Vagina (tissue), 2 donors: ENCODE results near the gene ZNF598. TPM values are rescaled to one million over a fixed set of nuclear protein-coding genes. Genes with fewer than 3 reads are reported as not detected.

ENCODE experiments used
- DNase-seq, 2 donors: peaks; one replicate each; pipeline ENCODE4 v3.0.0-alpha.2; 2017; ENCODE audit errors: extremely low spot score in 2 of 2
- H3K27ac ChIP-seq: fragments of 200-600 bp; sonication (generic); one replicate; pipeline ENCODE4 v1.5.1; 2019
- H3K27me3 ChIP-seq: fragments of 200-600 bp; sonication (generic); one replicate; pipeline ENCODE4 v1.5.1; 2019
- H3K36me3 ChIP-seq, 2 donors: fragments of 200-600 bp; sonication (generic); one replicate each; pipeline ENCODE4 v1.5.1; 2017 to 2019
- H3K4me1 ChIP-seq: fragments of 200-600 bp; sonication (generic); one replicate; pipeline ENCODE4 v1.5.1; 2019
- H3K4me3 ChIP-seq, 2 donors: fragments of 200-600 bp; sonication (generic); 1 replicate in 1 of 2; 2 replicates in 1 of 2; pipeline ENCODE4 v1.5.1; 2016 to 2019
- H3K9me3 ChIP-seq: fragments of 200-600 bp; sonication (generic); one replicate; pipeline ENCODE4 v1.5.1; 2019
- POLR2A ChIP-seq, 2 donors: fragments of 450-650 bp; IDR thresholded peaks; one replicate each; pipeline ENCODE4 v1.6.1; 2017; ENCODE audit warnings: antibody characterized with exemption in 2 of 2, mild to moderate bottlenecking in 2 of 2, moderate library complexity in 2 of 2
- POLR2AphosphoS5 ChIP-seq, 2 donors: sonication (generic); formaldehyde crosslinking; IDR thresholded peaks; one replicate each; pipeline ENCODE4 v1.9.0; 2017; ENCODE audit warnings: antibody characterized with exemption in 2 of 2, mild to moderate bottlenecking in 2 of 2, low read depth in 1 of 2; ENCODE audit not compliant: insufficient read depth in 1 of 2
- intact Hi-C: fragments of 100-400 bp; cut with DNase I; formaldehyde crosslinking; loops from one replicate; pipeline ENCODE4 v1.15.1; 2023
- total RNA-seq: library from RNA; depleted of rRNA; stranded (reverse); fragments of >200 nt; gene quantifications from one replicate; pipeline ENCODE4 v1.2.3, GENCODE V29; 2016
- TF ChIP-seq, protein P1 (sequence below), 3 experiments: fragments of 450-650 bp in 2 of 3; fragments of 200-600 bp in 1 of 3; sonication (generic) in 1 of 3; IDR thresholded peaks; one replicate each; pipeline ENCODE4 v1.5.1; 2017 to 2019; ENCODE audit warnings: antibody characterized with exemption in 3 of 3, mild to moderate bottlenecking in 2 of 3, moderate library complexity in 2 of 3

Gene ZNF598
- total RNA-seq, 1 donor from 2014 or later, result 51.8 TPM

GRCh38 chr16:2023092-2024031 lies 13.7 kb upstream of the ZNF598 start:
- Histone ChIP-seq H3K27me3 (peaks cover 11% of the 10 kb centered on the region), H3K36me3 (no peaks in the 10 kb centered on the region), H3K4me1 (peaks cover 63% of the 10 kb centered on the region), H3K27ac (peak overlapping the region; percentile 73), H3K9me3 (no peaks in the 10 kb centered on the region), H3K4me3 (peak overlapping the region; percentile 24 to 42)
- no peak for DNase-seq
- TF ChIP-seq, protein P1, sequence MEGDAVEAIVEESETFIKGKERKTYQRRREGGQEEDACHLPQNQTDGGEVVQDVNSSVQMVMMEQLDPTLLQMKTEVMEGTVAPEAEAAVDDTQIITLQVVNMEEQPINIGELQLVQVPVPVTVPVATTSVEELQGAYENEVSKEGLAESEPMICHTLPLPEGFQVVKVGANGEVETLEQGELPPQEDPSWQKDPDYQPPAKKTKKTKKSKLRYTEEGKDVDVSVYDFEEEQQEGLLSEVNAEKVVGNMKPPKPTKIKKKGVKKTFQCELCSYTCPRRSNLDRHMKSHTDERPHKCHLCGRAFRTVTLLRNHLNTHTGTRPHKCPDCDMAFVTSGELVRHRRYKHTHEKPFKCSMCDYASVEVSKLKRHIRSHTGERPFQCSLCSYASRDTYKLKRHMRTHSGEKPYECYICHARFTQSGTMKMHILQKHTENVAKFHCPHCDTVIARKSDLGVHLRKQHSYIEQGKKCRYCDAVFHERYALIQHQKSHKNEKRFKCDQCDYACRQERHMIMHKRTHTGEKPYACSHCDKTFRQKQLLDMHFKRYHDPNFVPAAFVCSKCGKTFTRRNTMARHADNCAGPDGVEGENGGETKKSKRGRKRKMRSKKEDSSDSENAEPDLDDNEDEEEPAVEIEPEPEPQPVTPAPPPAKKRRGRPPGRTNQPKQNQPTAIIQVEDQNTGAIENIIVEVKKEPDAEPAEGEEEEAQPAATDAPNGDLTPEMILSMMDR (IDR thresholded peaks at IDR 0.05), result peak; percentile 92 to 98 (median 98)
- TF ChIP-seq POLR2A (IDR thresholded peaks at IDR 0.05) (no peak), POLR2AphosphoS5 (IDR thresholded peaks at IDR 0.05; ENCODE audit: insufficient read depth in 1 of 2, low read depth in 1 of 2) (peak; percentile 73 to 78)
- intact Hi-C loops, result loop anchor here (5.0 kb wide), 1 partner anchor 119 kb away; no protein-coding TSS in a partner anchor

- H3K27ac ChIP-seq, result peak overlapping the region; percentile 73
- H3K4me1 ChIP-seq, result peaks cover 57% of the 10 kb centered on the region
Observed at GRCh38 chr16:2022723-2023091, 13.1 kb upstream of the ZNF598 start.

GRCh38 chr16:2019921-2020831 lies 10.6 kb upstream of the ZNF598 start:
- Histone ChIP-seq H3K27me3 (peaks cover 11% of the 10 kb centered on the region), H3K36me3 (no peaks in the 10 kb centered on the region), H3K4me1 (peaks cover 37% of the 10 kb centered on the region), H3K27ac (no peak overlapping the region), H3K9me3 (no peaks in the 10 kb centered on the region), H3K4me3 (peak overlapping the region in 1 of 2 donors; percentile 24)
- TF ChIP-seq POLR2AphosphoS5 (IDR thresholded peaks at IDR 0.05; ENCODE audit: insufficient read depth in 1 of 2, low read depth in 1 of 2) (no peak), POLR2A (IDR thresholded peaks at IDR 0.05) (no peak)
- TF ChIP-seq, protein P1 (IDR thresholded peaks at IDR 0.05), result no peak
- DNase-seq, result no peak
- intact Hi-C loops, result loop anchor here (5.0 kb wide), 1 partner anchor 122 kb away; no protein-coding TSS in a partner anchor

More at GRCh38 chr16:2022723-2023091, 13.1 kb upstream of the ZNF598 start:
- Histone ChIP-seq H3K36me3 (no peaks in the 10 kb centered on the region), H3K4me3 (peak overlapping the region; percentile 24 to 42), H3K27me3 (peaks cover 11% of the 10 kb centered on the region), H3K9me3 (no peaks in the 10 kb centered on the region)
- intact Hi-C loops, result loop anchor here (5.0 kb wide), 1 partner anchor 120 kb away; no protein-coding TSS in a partner anchor
- TF ChIP-seq, protein P1 (IDR thresholded peaks at IDR 0.05), result no peak
- TF ChIP-seq POLR2A (IDR thresholded peaks at IDR 0.05) (no peak), POLR2AphosphoS5 (IDR thresholded peaks at IDR 0.05; ENCODE audit: insufficient read depth in 1 of 2, low read depth in 1 of 2) (no peak)
- no peak for DNase-seq

GRCh38 chr16:2019518-2019920 lies 9.9 kb upstream of the ZNF598 start, which contains the start of gene NPW:
Gene NPW, plus strand, starts transcription at chr16:2019785.
- H3K27ac ChIP-seq, result no peak within 1 kb of the TSS
- intact Hi-C loops, result no loop called here
- no peak for DNase-seq
- peak within 1 kb of the TSS in 1 of 2 donors; percentile 24 for H3K4me3 ChIP-seq
- TF ChIP-seq POLR2A (IDR thresholded peaks at IDR 0.05) (no peak), POLR2AphosphoS5 (IDR thresholded peaks at IDR 0.05; ENCODE audit: insufficient read depth in 1 of 2, low read depth in 1 of 2) (no peak)
- TF ChIP-seq, protein P1 (IDR thresholded peaks at IDR 0.05), result no peak
- peaks cover 36% of the 10 kb centered on the region for H3K4me1 ChIP-seq
- no peaks in the 10 kb centered on the region for H3K9me3 ChIP-seq
- H3K36me3 ChIP-seq, result no peaks in the 10 kb centered on the region
- peaks cover 11% of the 10 kb centered on the region for H3K27me3 ChIP-seq
